NCI-H1930 (cell line): ENCODE measurements around the gene CCDC150.
"Not testable (repeated sequence)": the region's sequence is repeated elsewhere in the genome, so short reads cannot be mapped to it uniquely, and the experiment has no call there.

Experiments
- DNase-seq, 2 experiments: peaks; one replicate each; lab custom pipeline; 2025; lab: John Stamatoyannopoulos, UW

Gene CCDC150

DNA sequence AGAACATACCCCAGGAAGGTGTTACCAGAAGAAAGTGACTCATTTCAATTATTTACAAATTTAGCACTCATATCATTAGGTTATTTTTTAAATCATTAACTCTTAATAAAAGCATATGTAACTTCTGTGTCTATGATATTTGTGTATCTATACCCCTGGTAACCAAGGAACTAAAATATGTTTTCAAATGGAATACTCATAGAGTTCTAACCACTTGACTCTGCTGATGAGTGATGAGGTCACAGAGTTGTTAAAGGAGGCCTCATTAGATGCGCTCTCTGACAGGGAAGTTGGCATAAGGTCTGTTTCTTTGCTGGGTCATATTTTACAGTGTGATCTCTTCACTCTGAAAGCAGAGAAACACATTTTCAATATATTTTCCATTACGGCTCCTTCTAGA lies 73.4 kb downstream of the CCDC150 start:
- DNase-seq = no peak

GRCh38 chr2:196718419-196719109 lies 79.0 kb downstream of the CCDC150 start:
- no peak for DNase-seq

DNA sequence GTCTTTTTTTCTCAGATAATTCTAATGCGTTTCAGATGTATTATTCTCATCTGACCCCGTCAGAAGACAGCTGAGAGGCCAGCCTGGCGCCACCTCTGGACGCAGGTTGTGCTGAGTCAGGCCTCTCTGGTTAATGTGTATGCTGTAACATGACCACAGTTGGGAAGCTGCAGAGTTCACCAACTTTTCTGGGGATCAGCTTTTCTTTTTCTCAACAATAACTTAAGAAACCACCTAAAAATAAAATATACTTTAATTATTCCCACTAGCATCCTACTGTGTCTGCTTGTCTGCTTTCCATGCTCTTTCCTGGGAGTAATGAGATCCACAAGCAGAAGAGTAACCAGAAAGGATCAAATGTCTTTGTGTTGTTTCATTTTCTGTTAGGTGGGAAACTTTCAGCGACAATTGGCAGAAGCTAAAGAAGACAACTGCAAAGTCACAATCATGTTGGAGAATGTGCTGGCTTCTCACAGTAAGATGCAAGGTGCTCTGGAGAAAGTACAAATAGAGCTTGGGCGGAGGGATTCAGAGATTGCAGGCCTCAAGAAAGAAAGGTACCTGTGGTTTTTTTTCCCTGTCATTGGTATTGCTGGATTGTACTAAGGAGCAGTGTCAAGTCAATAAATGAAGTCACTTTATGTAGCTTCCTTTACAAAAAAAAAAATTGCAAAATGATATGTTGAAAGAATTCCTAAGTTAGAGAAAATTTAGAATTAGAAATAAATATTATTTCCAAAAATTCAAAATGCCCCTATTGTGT lies 79.8 kb downstream of the CCDC150 start:
- no peak for DNase-seq

DNA sequence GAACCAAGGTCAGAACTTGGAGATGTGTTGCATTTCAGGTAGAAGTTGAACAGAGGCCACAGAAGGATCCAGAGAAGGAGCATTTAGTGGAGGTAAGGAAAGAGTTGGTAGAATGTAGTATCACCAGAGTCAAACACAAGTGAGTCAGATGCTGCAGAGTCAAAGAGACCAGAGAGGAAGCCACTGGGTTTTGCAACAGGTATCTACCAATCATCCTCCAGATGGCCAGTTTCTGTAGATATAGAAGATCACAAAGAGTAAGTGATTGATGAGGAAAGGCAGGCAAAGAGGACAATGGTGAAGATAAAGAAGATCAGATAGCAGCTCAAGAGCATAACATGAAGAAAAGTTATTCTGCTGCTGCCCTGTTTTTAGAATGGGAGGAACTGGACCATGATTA lies 84.1 kb downstream of the CCDC150 start:
- DNase-seq = no peak

DNA sequence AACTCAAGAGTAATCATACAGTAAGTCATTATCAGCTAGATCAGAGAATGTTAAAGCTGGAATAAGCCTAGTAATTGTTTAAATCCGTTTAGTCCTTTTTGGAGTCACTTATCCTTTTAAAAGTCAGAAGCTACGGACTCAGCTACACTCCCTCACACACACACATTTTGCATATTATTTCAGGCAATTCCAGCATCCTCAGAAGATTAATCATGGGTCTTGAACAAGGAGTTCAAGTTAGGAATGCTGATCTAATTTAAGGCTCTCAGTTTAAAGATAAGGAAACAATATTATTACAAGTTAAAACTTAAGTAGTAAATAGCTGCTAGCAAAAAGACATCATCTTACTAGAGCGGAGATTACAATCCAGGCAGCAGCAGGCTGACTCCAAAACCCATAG lies 85.7 kb downstream of the CCDC150 start:
- DNase-seq = no peak

- no peak for DNase-seq
These were observed 86.4 kb downstream of the CCDC150 start for GRCh38 chr2:196725882-196726281.

- DNase-seq = no peak
These were observed 89.9 kb downstream of the CCDC150 start for GRCh38 chr2:196729418-196729817.

DNA sequence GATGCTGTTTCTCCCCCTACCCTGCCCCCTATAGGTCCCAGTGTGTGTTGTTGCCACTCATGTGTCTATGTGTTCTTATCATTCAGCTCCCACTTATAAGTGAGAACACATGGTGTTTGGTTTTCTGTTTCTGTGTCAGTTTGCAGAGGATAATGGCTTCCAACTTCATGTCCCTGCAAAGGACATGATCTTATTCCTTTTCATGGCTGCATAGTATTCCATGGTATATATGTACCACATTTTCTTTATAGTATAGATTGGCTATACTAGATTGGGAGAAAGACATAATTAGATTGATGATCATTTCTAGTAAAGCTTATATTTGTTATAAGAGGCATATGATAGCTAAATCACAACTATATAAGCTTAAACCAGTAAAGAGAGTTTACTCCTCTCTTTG lies 97.1 kb downstream of the CCDC150 start:
- not testable (repeated sequence) for DNase-seq

DNA sequence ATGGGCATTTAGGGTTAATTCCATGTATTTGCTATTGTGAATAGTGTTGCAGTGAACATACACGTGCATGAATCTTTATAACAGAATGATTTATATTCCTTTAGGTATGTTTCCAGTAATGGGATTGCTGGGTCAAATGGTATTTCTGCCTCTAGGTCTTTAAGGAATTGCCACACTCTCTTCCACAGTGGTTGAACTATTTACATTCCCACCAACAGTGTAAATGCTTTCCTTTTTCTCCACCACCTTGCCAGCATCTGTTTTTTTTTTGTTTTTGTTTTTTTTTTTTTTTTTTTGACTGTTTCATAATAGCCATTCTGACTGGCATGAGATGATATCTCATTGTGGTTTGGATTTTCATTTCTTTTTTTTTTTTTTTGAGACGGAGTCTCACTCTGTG lies 97.5 kb downstream of the CCDC150 start:
- no peak for DNase-seq

- no peak for DNase-seq
These were observed 99.5 kb downstream of the CCDC150 start for GRCh38 chr2:196739031-196739430.

DNA sequence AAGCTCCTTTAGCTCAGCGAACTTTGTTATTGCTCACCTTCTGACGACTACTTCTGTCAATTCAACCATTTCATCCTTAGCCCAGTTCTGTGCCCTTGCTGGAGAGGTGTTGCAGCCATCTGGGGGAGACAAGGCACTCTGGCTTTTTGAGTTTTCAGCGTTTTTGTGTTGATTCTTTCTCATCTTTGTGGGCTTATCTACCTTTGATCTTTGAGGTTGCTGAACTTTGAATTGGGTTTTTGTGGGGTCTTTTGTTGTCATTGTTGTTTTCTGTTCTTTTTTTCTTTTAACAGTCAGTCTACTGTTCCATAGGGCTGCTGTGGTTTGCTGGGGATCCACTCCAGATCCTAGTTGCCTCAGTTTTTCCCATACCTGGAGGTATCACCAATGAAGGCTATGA lies 102.7 kb downstream of the CCDC150 start:
- DNase-seq = no peak

DNA sequence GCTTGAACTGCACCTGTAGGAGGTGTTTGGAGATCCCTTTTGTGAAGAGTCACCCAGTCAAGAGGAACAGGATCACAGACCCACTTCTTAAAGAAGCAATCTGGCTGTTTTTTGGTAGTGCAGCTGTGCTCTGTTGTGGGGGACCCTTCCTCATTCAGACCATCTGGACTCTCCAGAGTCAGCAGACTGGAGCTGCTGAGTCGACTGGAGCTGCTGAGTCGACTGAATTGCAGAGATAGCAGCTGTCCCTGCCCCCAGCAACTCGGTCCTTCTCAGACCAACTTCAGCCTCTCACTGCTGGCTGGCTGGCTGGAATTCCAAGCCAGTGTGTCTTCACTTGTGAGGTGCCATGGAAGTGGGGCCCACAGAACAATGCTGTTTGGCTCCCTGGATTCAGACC lies 103.2 kb downstream of the CCDC150 start:
- no peak for DNase-seq

DNA sequence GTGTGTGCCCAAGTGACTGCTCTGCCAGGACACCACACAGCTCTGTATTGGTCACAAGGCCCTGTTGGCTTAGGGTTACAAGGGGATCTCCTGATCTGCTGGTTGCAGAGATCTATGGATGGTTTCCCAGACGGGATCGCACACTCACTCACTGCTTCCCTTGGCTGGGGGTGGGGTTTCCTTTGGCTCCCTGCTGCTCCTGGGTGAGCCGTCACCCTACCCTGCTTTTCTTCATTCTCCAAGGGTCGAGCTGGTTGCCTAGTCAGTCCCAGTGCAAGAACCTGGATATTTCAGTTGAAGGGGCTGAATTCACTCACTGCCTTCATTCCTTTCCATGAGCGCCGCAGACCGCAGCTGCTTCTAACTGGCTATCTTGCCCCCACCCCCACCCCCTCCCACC lies 103.7 kb downstream of the CCDC150 start:
- no peak for DNase-seq

- no peak for DNase-seq
These were observed 106.2 kb downstream of the CCDC150 start for GRCh38 chr2:196745711-196746110.

DNA sequence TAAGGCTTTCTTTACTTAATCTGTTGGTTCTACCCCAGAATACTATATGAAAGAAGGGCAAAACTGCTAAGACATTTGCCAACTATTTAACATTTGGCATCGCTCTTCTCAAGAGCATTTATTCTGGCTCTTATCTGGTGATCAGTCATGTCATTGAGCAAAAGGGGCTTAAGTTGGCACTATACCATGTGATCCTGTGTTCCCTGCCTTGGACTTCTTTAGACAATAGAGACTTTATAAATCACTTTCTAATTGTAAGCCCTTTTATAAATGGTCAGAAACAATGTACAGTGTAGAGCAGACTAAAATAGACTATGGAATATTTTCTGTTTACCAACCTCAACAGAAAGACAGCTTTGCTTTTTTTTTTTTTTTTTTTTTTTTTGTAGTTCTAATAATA lies 107.9 kb downstream of the CCDC150 start:
- no peak for DNase-seq

DNA sequence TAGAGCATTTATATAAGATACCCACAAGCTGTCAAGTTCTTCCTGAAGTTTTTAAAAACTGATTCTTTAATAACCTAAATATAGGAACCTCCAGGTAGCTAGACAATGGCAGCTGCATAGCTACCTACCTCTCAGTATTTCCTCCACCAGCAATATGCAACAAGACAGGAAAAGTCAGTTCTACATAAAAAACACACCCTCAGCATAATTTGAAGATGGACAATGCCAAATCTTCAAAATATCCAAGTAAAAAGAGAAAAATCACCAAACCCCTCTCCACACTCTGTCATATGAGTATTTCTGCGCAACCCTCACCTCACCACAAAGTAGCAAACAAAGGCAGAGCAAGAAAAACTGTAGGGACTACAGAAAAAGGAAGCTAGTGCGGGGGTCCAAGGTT lies 108.6 kb downstream of the CCDC150 start:
- DNase-seq = no peak

GRCh38 chr2:196750291-196750923 lies 110.9 kb downstream of the CCDC150 start:
- no peak for DNase-seq

DNA sequence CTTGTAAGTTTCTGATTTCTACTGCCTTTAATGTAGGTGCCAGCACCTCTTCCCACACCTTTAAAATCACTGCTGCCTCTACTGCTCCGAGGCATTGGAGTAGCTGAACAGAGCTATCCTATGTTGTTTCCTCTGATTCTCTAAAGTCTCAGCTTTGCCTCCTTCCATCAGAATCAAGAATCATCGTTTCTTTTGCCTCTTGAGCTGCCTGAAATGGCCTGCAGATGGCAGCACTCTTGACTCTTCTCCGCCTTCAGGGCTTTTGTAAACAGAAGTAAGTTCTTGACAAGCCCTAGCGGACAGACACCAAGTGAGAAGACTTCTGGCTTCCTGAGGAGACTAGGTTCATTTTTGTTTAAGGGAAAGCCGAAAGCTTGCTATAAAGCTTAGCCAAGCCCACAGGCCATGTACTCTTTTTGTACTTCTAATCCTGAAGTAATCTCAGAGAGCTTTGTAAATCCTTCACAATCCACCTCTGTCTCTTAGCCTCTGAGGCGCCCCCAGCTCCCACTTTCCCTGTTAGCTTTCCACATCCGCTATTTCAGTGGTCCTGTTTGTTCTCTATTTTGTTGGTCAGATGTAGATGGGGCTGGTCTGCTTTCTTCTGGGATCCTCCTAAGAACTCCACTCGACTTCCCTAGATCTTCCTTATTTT lies 111.6 kb downstream of the CCDC150 start:
- DNase-seq = no peak

- DNase-seq = no peak
These were observed 119.2 kb downstream of the CCDC150 start for GRCh38 chr2:196758474-196759377.

DNA sequence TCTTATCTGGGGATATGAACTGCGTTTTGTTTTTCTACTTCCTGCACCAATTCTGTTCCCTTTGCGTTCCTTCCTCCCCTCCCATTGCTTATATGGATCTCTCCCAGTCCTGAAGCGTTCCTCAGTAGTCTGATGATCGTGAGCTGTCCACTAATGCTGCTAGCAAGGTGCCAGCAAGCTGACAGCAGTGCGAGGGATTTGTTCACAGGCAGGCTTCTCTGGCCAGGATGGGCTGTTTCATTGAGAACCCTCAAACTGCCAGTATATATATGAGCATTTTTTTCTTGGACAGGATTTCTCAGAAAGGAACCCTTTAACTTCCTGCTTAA lies 119.8 kb downstream of the CCDC150 start:
- DNase-seq = no peak

DNA sequence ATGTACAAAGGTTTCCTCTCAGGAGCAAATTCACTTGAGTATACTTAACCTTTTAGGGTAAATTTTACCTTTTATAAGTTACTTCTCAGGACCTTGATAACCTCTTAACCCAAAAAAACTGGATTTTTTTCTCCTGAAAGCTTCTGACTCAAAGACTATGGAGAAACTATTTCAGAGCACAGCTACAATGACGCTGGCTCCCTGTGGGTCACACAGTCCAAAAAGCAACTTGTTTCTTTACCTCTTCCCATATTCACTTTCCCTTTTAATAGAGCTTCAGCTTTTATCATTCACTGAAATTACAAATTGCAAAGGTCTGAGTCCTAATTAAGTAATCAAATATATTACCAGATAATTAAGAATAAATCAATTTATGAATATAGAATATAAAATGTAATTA lies 127.6 kb downstream of the CCDC150 start:
- DNase-seq = no peak
